Adrenal gland (tissue), 12 donors: ENCODE results near the gene PURB. TPM values are rescaled to one million over a fixed set of nuclear protein-coding genes. Genes with fewer than 3 reads are reported as not detected.

Experiments used
- DNase-seq, 7 donors: peaks; one replicate each; pipeline ENCODE4 v3.0.0-alpha.2; 2019 to 2020
- H3K27ac ChIP-seq, 5 donors: fragments of 200-600 bp; sonication (generic) in 4 of 5; 1 replicate in 3 of 5; 2 replicates in 2 of 5; pipeline versions ENCODE4 v1.5.1 to v1.8.0; 2016 to 2020; ENCODE audit warnings: mild to moderate bottlenecking in 1 of 5
- H3K27me3 ChIP-seq: fragments of 200-600 bp; 2 replicates; pipeline ENCODE4 v1.8.0; 2021
- H3K36me3 ChIP-seq, 2 donors: fragments of 200-600 bp; replicated peaks in 1 of 2; 1 replicate in 1 of 2; 2 replicates in 1 of 2; pipeline versions ENCODE4 v1.5.1 to v1.8.0; 2018 to 2022
- H3K4me1 ChIP-seq, 2 donors: fragments of 200-600 bp; replicated peaks in 1 of 2; 1 replicate in 1 of 2; 2 replicates in 1 of 2; pipeline versions ENCODE4 v1.5.1 to v1.8.0; 2018 to 2021
- H3K4me3 ChIP-seq, 4 donors: fragments of 200-600 bp; sonication (generic) in 3 of 4; one replicate each; pipeline ENCODE4 v1.5.1; 2016 to 2018
- H3K9me3 ChIP-seq, 3 donors: fragments of 200-600 bp; sonication (generic) in 1 of 3; replicated peaks in 1 of 3; 1 replicate in 2 of 3; 2 replicates in 1 of 3; pipeline versions ENCODE4 v1.5.1 to v1.8.0; 2016 to 2021
- CTCF ChIP-seq, 6 experiments: fragments of 450-650 bp in 4 of 6; fragments of 200-600 bp in 2 of 6; sonication (generic) in 1 of 6; IDR thresholded peaks; 1 replicate in 5 of 6; 2 replicates in 1 of 6; pipeline versions ENCODE4 v1.5.1 to v1.8.0; 2016 to 2021; ENCODE audit warnings: antibody characterized with exemption in 6 of 6, mild to moderate bottlenecking in 2 of 6, moderate library complexity in 1 of 6
- POLR2A ChIP-seq, 2 donors: fragments of 450-650 bp; IDR thresholded peaks; one replicate each; pipeline ENCODE4 v1.6.1; 2017; ENCODE audit warnings: antibody characterized with exemption in 2 of 2, mild to moderate bottlenecking in 2 of 2, moderate library complexity in 1 of 2
- WGBS, 4 donors: extraction: QIAGEN DNeasy Blood & Tissue Kit in 2 of 4; methylation state at CpG; one replicate each; pipeline versions ENCODE4 v1.1.5 to v1.1.7; 2013 to 2017; 5-methylcytosine and 5-hydroxymethylcytosine counted together
- intact Hi-C, 2 donors: fragments of 100-400 bp; cut with DNase I; formaldehyde crosslinking; loops; one replicate each; pipeline versions ENCODE4 v1.14.1 to v1.15.0; 2022 to 2023
- polyA plus RNA-seq, 3 donors: library from polyadenylated mRNA; stranded (reverse); fragments of 200-250 nt in 2 of 3; fragments of 350-450 nt in 1 of 3; fragmentation: Illumina TruSeq in 1 of 3; extraction: RNeasy Lipid Tissue Mini Kit (QIAGEN cat#74804) in 1 of 3; gene quantifications; one replicate each; pipeline ENCODE4 v1.2.3, GENCODE V29; 2013 to 2014
- total RNA-seq, 9 donors: library from RNA; depleted of rRNA in 4 of 9; stranded (reverse); fragments of >200 nt in 4 of 9; fragments of 120-200 nt in 1 of 9; fragmentation: NEBNext Ultra II Directional in 1 of 9; extraction: Animal tissue kit (Norgen Biotek cat#: 25700) in 1 of 9; gene quantifications; one replicate each; pipeline versions ENCODE4 v1.1.0 to v1.2.4, GENCODE V29; 2013 to 2023
- donor health status: healthy with polysubstance abuse.
- donor health status: Bipolar disorder and iron deficiency.
- donor health status: DM: yes; HTN: yes; CAD: no.
- donor health status: DM: no; HTN: no; CAD: no.
- donor health status: DM: no; HTN: no; CAD: no.
- donor health status: DM: yes; HTN: yes; CAD: no.

The PURB gene
- total and polyA plus RNA-seq, 12 donors = 4.6 to 23.3 (median 14.5) TPM

- Histone ChIP-seq H3K4me3 (no peak overlapping the region), H3K27ac (no peak overlapping the region), H3K9me3 (no peaks in the 10 kb centered on the region), H3K36me3 (no peaks in the 10 kb centered on the region), H3K4me1 (peaks cover 0 to 17% of the 10 kb centered on the region in 2 donors), H3K27me3 (no peaks in the 10 kb centered on the region)
- no peak for TF ChIP-seq CTCF (IDR thresholded peaks at IDR 0.05)
- TF ChIP-seq POLR2A (IDR thresholded peaks at IDR 0.05) = no peak
- intact Hi-C loops = loop anchor here in 1 of 2 donors (5.0 kb wide), 1 partner anchor 258 kb away; no protein-coding TSS in a partner anchor
- 75 to 86% (median 75%) methylated on average over 5 of the region's 5 CpGs for WGBS, 4 donors
- no peak for DNase-seq
Observed at GRCh38 chr7:44849885-44850544, 35.3 kb downstream of the PURB start.

- 74 to 80% (median 78%) methylated on average over 10 of the region's 10 CpGs for WGBS, 4 donors
- no peak overlapping the region for H3K27ac ChIP-seq
- intact Hi-C loops = loop anchor here in 1 of 2 donors (5.0 kb wide), 1 partner anchor 257 kb away; no protein-coding TSS in a partner anchor
- peaks cover 0 to 23% of the 10 kb centered on the region in 2 donors for H3K4me1 ChIP-seq
- DNase-seq = no peak
- TF ChIP-seq CTCF (IDR thresholded peaks at IDR 0.05) (no peak), POLR2A (IDR thresholded peaks at IDR 0.05) (no peak)
- no peaks in the 10 kb centered on the region for H3K9me3 ChIP-seq
- no peak overlapping the region for H3K4me3 ChIP-seq
- no peaks in the 10 kb centered on the region for H3K27me3 ChIP-seq
- no peaks in the 10 kb centered on the region for H3K36me3 ChIP-seq
Observed at GRCh38 chr7:44849259-44849884, 36.0 kb downstream of the PURB start.

- WGBS, 4 donors = 0 to 1% (median 1%) methylated on average over 26 to 70 of the region's 70 CpGs
- no peaks in the 10 kb centered on the region for H3K27me3 ChIP-seq
- intact Hi-C loops = loop anchor here in 1 of 2 donors (5.0 kb wide), 1 partner anchor 256 kb away; no protein-coding TSS in a partner anchor
Observed at GRCh38 chr7:44847920-44848634, 37.3 kb downstream of the PURB start, which contains the start of gene H2AZ2. Gene H2AZ2 (minus strand): TSS chr7:44848087. CDS start chr7:44847971, 116 bp downstream.

More at GRCh38 chr7:44847920-44848634, 37.3 kb downstream of the PURB start, which contains the start of gene H2AZ2:
- peak in 1 of 6 experiments; percentile 38 for TF ChIP-seq CTCF (IDR thresholded peaks at IDR 0.05)
- peak; percentile 92 to 94 for TF ChIP-seq POLR2A (IDR thresholded peaks at IDR 0.05)
- DNase-seq = peak; percentile 100
- Histone ChIP-seq H3K36me3 (no peaks in the 10 kb centered on the region), H3K9me3 (no peaks in the 10 kb centered on the region), H3K4me3 (peak within 1 kb of the TSS; percentile 24 to 83 (median 51)), H3K4me1 (peaks cover 4 to 35% of the 10 kb centered on the region in 2 donors), H3K27ac (peak within 1 kb of the TSS; percentile 91 to 100 (median 94))
